HepG2 (cell line): ENCODE measurements around the gene SGF29. TPM values are rescaled to one million over a fixed set of nuclear protein-coding genes. Genes with fewer than 3 reads are reported as not detected.

Source experiments
- BCL6 ChIP-seq: IDR thresholded peaks from 2 replicates; pipeline ENCODE4 v1.6.1; 2016; ENCODE audit warnings: missing genetic modification reagents, missing compliant biosample characterization
- DMAP1 ChIP-seq: IDR thresholded peaks from 2 replicates; pipeline ENCODE4 v1.6.1; 2016
- ETV6 ChIP-seq: sonication (generic); formaldehyde crosslinking; conservative IDR thresholded peaks from 2 replicates; pipeline ENCODE4 v1.4.0; 2020; ENCODE audit warnings: missing genetic modification reagents
- IKZF4 ChIP-seq: sonication (generic); formaldehyde crosslinking; IDR thresholded peaks from 2 replicates; pipeline ENCODE4 v1.5.1; 2020; ENCODE audit warnings: borderline replicate concordance, mild to moderate bottlenecking, low read depth, missing genetic modification reagents; ENCODE audit errors: not compliant biosample characterization
- KLF13 ChIP-seq: sonication (generic); formaldehyde crosslinking; IDR thresholded peaks from 2 replicates; pipeline ENCODE4 v1.4.0; 2020; ENCODE audit warnings: mild to moderate bottlenecking, missing genetic modification reagents
- KLF15 ChIP-seq: sonication (generic); formaldehyde crosslinking; IDR thresholded peaks from 2 replicates; pipeline ENCODE4 v1.8.1; 2023; ENCODE audit warnings: borderline replicate concordance, mild to moderate bottlenecking, inconsistent platforms, missing genetic modification reagents, mixed read lengths
- MAFK ChIP-seq, 2 experiments: IDR thresholded peaks in 1 of 2; conservative IDR thresholded peaks in 1 of 2; 2 replicates each; pipeline ENCODE4 v1.6.1; 2011; ENCODE audit warnings: improper control_type of control experiment in 2 of 2, low read length in 2 of 2
- MEIS1 ChIP-seq: sonication (generic); formaldehyde crosslinking; IDR thresholded peaks from 2 replicates; pipeline ENCODE4 v1.9.0; 2021; ENCODE audit warnings: mild to moderate bottlenecking, missing genetic modification reagents, moderate library complexity, borderline replicate concordance
- NCOR1 ChIP-seq: fragments of 200-600 bp; sonication (generic); IDR thresholded peaks from 2 replicates; pipeline ENCODE4 v1.7.0; 2017; ENCODE audit warnings: antibody characterized with exemption, low read length, borderline replicate concordance
- NFE2L1 ChIP-seq: sonication (generic); formaldehyde crosslinking; IDR thresholded peaks from 2 replicates; pipeline ENCODE4 v1.4.0; 2020; ENCODE audit warnings: missing genetic modification reagents, mild to moderate bottlenecking, borderline replicate concordance
- NR2F2 ChIP-seq: IDR thresholded peaks from 2 replicates; pipeline ENCODE4 v1.6.1; 2012; ENCODE audit warnings: low read depth, inconsistent platforms, borderline replicate concordance
- POLR2AphosphoS2 ChIP-seq: IDR thresholded peaks from 2 replicates; pipeline ENCODE4 v1.6.1; 2011; ENCODE audit warnings: low read depth, low read length, improper control_type of control experiment
- REPIN1 ChIP-seq: sonication (generic); formaldehyde crosslinking; IDR thresholded peaks from 2 replicates; pipeline ENCODE4 v1.8.0; 2022; ENCODE audit warnings: missing genetic modification reagents, low read depth, mild to moderate bottlenecking, borderline replicate concordance
- SPEN ChIP-seq: sonication (generic); formaldehyde crosslinking; IDR thresholded peaks from 2 replicates; pipeline ENCODE4 v1.5.1; 2020; ENCODE audit warnings: low read depth, mild to moderate bottlenecking, missing genetic modification reagents
- TEAD3 ChIP-seq: optimal IDR thresholded peaks from 2 replicates; pipeline ENCODE3; 2016; ENCODE audit warnings: borderline replicate concordance
- U2AF1 ChIP-seq: fragments of 200-400 bp; formaldehyde crosslinking; optimal IDR thresholded peaks from 2 replicates; pipeline ENCODE3; 2017; ENCODE audit warnings: mild to moderate bottlenecking, low read depth, low read length
- ZIK1 ChIP-seq: sonication (generic); formaldehyde crosslinking; IDR thresholded peaks from 2 replicates; pipeline ENCODE4 v1.5.0; 2020; ENCODE audit warnings: mild to moderate bottlenecking, low read depth, missing genetic modification reagents, borderline replicate concordance
- ZNF205 ChIP-seq: IDR thresholded peaks from 2 replicates; pipeline ENCODE4 v1.6.1; 2018; ENCODE audit warnings: missing biosample characterization, missing genetic modification reagents
- ZNF235 ChIP-seq: sonication (generic); formaldehyde crosslinking; IDR thresholded peaks from 2 replicates; pipeline ENCODE4 v1.8.1; 2023; ENCODE audit warnings: mild to moderate bottlenecking, missing genetic modification reagents, borderline replicate concordance
- ZNF547 ChIP-seq: sonication (generic); formaldehyde crosslinking; IDR thresholded peaks from 2 replicates; pipeline ENCODE4 v1.5.1; 2020; ENCODE audit warnings: mild to moderate bottlenecking, missing genetic modification reagents
- ZNF605 ChIP-seq: sonication (generic); formaldehyde crosslinking; IDR thresholded peaks from 2 replicates; pipeline ENCODE4 v1.8.0; 2022; ENCODE audit warnings: mild to moderate bottlenecking, missing genetic modification reagents
- ZNF616 ChIP-seq: sonication (generic); formaldehyde crosslinking; IDR thresholded peaks from 2 replicates; pipeline ENCODE4 v1.5.0; 2020; ENCODE audit warnings: low read depth, mild to moderate bottlenecking, missing genetic modification reagents
- polyA plus RNA-seq, 8 experiments: library from polyadenylated mRNA; depleted of rRNA in 3 of 8; stranded (reverse) in 7 of 8; unstranded in 1 of 8; fragments of >200 nt; fragmentation: Illumina TruSeq in 4 of 8; extraction: Trizol in 4 of 8; gene quantifications; 2 replicates each; pipeline versions ENCODE4 v1.2.1 to v1.2.3, GENCODE V29; 2011 to 2016; ENCODE audit warnings: low read depth in 4 of 8, missing spikeins in 1 of 8, mixed read lengths in 1 of 8; ENCODE audit not compliant: insufficient read depth in 1 of 8
- total RNA-seq, 5 experiments: library from RNA; depleted of rRNA; stranded (reverse); fragments of >200 nt; fragmentation: Illumina TruSeq; extraction: Trizol; gene quantifications; 2 replicates each; pipeline ENCODE4 v1.2.3, GENCODE V29; 2016; ENCODE audit warnings: low read depth in 1 of 5
- TF ChIP-seq, protein P1 (sequence below): sonication (generic); formaldehyde crosslinking; IDR thresholded peaks from 2 replicates; pipeline ENCODE4 v1.5.0; 2020; ENCODE audit warnings: missing genetic modification reagents
- TF ChIP-seq, protein P2 (sequence below), 2 experiments: sonication (generic) in 1 of 2; formaldehyde crosslinking in 1 of 2; IDR thresholded peaks; 2 replicates each; pipeline versions ENCODE4 v1.4.0 to v1.6.1; 2018 to 2020; ENCODE audit warnings: missing genetic modification reagents in 2 of 2, borderline replicate concordance in 1 of 2, low read depth in 1 of 2, mild to moderate bottlenecking in 1 of 2, missing biosample characterization in 1 of 2
- TF ChIP-seq, protein P3 (sequence below): sonication (generic); formaldehyde crosslinking; IDR thresholded peaks from 2 replicates; pipeline ENCODE4 v1.4.0; 2020; ENCODE audit warnings: missing genetic modification reagents

Gene SGF29
- total and polyA plus RNA-seq, 2 of the 13 experiments (the other 11 are each of a cell fraction or from before 2014, with no cell fraction given), result 5.0 to 29.4 TPM

DNA sequence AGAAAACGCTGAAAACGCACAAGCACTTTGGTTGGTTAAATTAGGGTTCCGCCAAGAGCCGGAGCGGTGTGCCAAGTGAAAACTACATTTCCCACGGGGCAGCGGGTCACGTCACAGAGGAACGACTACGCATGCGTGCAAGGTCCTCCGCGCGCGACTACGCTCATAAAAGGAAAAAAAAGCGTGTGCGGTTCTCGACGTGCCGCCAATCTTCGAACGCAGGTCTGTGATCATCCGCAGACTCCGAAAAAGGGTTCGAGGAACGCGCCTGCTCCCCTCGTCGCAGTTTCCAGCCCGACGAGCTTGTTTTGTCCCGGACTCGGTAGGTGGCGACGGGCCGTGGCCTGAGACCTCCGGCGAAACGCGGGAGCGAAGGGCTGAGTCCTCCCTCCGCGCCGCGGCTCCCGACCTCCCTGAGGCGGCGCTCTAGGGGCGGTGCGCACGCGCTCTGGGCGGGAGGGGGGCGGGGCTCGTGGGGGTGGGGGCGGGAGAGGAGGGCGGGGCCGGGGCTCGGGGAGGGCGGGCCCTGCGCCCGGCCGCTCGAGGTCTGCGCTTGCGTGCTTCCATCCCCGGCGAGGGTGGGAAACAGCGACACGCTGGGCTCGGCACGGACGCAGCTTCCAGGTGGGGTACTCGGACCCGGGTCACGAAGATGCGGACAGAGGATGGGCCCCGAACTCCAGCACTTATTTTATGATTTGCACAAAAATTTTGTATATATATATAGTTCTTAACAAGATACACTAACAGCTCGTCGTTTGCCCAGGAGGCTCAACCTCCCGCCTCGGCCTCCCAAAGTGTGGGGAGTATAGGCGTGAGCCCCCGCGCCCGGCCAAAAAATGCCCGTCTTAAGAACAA is at the start of gene SGF29 (continued):
- peak; percentile 77; the same call in 1 of the 2 replicates for TF ChIP-seq ZNF235
- no peak for TF ChIP-seq POLR2AphosphoS2
- TF ChIP-seq MEIS1 (CRISPR knock-in tag), result peak; percentile 68; the same call in 1 of the 2 replicates
- peak; percentile 91 for TF ChIP-seq ZNF205 (CRISPR knock-in tag)
- peak; percentile 93 for TF ChIP-seq U2AF1
- TF ChIP-seq, protein P1, sequence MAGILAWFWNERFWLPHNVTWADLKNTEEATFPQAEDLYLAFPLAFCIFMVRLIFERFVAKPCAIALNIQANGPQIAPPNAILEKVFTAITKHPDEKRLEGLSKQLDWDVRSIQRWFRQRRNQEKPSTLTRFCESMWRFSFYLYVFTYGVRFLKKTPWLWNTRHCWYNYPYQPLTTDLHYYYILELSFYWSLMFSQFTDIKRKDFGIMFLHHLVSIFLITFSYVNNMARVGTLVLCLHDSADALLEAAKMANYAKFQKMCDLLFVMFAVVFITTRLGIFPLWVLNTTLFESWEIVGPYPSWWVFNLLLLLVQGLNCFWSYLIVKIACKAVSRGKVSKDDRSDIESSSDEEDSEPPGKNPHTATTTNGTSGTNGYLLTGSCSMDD, result no peak
- peak; percentile 45; the same call in 1 of the 2 replicates for TF ChIP-seq KLF13 (CRISPR knock-in tag)
- TF ChIP-seq KLF15 (CRISPR knock-in tag), result no peak; the same call in 1 of the 2 replicates
- TF ChIP-seq ZIK1, result peak; percentile 64; the same call in 1 of the 2 replicates
- TF ChIP-seq, protein P2, sequence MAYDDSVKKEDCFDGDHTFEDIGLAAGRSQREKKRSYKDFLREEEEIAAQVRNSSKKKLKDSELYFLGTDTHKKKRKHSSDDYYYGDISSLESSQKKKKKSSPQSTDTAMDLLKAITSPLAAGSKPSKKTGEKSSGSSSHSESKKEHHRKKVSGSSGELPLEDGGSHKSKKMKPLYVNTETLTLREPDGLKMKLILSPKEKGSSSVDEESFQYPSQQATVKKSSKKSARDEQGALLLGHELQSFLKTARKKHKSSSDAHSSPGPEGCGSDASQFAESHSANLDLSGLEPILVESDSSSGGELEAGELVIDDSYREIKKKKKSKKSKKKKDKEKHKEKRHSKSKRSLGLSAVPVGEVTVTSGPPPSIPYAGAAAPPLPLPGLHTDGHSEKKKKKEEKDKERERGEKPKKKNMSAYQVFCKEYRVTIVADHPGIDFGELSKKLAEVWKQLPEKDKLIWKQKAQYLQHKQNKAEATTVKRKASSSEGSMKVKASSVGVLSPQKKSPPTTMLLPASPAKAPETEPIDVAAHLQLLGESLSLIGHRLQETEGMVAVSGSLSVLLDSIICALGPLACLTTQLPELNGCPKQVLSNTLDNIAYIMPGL (CRISPR knock-in tag; IDR thresholded peaks at IDR 0.05; ENCODE audit: borderline replicate concordance in 1 of 2, low read depth in 1 of 2), result peak; percentile 92 to 95; a peak in 3 of 4 replicates
- no peak for TF ChIP-seq NR2F2
- TF ChIP-seq ZNF616 (CRISPR knock-in tag), result peak; percentile 81
- TF ChIP-seq NFE2L1 (CRISPR knock-in tag), result no peak
- peak; percentile 73 for TF ChIP-seq BCL6 (CRISPR knock-in tag)
- TF ChIP-seq ZNF605 (CRISPR knock-in tag), result peak; percentile 92
- TF ChIP-seq SPEN (CRISPR knock-in tag), result peak; percentile 95
- TF ChIP-seq TEAD3 (CRISPR knock-in tag), result peak; percentile 71
- TF ChIP-seq ZNF547 (CRISPR knock-in tag), result peak; percentile 94
- no peak for TF ChIP-seq MAFK (conservative IDR thresholded peaks at IDR 0.05 in 1 of 2, IDR thresholded peaks at IDR 0.05 in 1 of 2; ENCODE audit: low read length in 2 of 2)
- peak; percentile 97 for TF ChIP-seq REPIN1 (CRISPR knock-in tag)
- peak; percentile 99 for TF ChIP-seq DMAP1 (CRISPR knock-in tag)
- no peak for TF ChIP-seq NCOR1
- TF ChIP-seq, protein P3, sequence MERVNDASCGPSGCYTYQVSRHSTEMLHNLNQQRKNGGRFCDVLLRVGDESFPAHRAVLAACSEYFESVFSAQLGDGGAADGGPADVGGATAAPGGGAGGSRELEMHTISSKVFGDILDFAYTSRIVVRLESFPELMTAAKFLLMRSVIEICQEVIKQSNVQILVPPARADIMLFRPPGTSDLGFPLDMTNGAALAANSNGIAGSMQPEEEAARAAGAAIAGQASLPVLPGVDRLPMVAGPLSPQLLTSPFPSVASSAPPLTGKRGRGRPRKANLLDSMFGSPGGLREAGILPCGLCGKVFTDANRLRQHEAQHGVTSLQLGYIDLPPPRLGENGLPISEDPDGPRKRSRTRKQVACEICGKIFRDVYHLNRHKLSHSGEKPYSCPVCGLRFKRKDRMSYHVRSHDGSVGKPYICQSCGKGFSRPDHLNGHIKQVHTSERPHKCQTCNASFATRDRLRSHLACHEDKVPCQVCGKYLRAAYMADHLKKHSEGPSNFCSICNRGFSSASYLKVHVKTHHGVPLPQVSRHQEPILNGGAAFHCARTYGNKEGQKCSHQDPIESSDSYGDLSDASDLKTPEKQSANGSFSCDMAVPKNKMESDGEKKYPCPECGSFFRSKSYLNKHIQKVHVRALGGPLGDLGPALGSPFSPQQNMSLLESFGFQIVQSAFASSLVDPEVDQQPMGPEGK, result peak; percentile 74
- peak; percentile 95 for TF ChIP-seq IKZF4
- peak; percentile 91 for TF ChIP-seq ETV6 (CRISPR knock-in tag)
